Epithelial cell of proximal tubule (primary cell): ENCODE data around the gene RASL10A. TPM values are rescaled to one million over a fixed set of nuclear protein-coding genes. Genes with fewer than 3 reads are reported as not detected.

Source experiments
- DNase-seq: peaks from one replicate; pipeline ENCODE4 v3.0.0-alpha.2; 2011; ENCODE audit warnings: low read depth
- H3K4me3 ChIP-seq: 2 replicates; pipeline ENCODE4 v1.5.1; 2011; ENCODE audit warnings: low read depth, mild to moderate bottlenecking, low read length
- total RNA-seq: library from RNA; depleted of rRNA; stranded (reverse); fragments of >200 nt; gene quantifications from 2 replicates; pipeline ENCODE4 v1.2.3, GENCODE V29; 2015
- TF ChIP-seq, protein P1 (sequence below): conservative IDR thresholded peaks from 2 replicates; pipeline ENCODE4 v1.5.1; 2012; ENCODE audit warnings: low read depth, mild to moderate bottlenecking, low read length

RASL10A gene
- total RNA-seq, 1 donor from 2014 or later, result 0.12 TPM

DNA sequence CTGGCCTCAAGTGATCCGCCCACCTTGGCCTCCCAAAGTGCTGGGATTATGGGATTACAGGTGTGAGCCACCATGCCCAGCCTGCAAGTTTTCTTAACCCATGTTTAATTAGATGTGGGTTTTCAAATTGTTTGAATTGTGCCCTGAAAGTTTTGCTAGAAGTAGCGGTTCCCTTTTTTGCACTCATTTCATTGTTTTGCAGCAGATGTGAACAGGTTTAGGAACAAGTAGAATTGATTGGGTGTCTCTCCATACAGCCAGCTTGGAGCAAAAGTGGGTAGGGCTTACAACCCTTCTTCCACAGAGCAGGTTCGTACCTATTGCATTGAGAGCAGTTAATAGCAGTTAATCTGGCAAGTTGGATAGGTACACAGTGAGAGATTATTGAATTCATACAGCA lies 31.3 kb downstream of the RASL10A start:
- no peak overlapping the region for H3K4me3 ChIP-seq
- TF ChIP-seq, protein P1, sequence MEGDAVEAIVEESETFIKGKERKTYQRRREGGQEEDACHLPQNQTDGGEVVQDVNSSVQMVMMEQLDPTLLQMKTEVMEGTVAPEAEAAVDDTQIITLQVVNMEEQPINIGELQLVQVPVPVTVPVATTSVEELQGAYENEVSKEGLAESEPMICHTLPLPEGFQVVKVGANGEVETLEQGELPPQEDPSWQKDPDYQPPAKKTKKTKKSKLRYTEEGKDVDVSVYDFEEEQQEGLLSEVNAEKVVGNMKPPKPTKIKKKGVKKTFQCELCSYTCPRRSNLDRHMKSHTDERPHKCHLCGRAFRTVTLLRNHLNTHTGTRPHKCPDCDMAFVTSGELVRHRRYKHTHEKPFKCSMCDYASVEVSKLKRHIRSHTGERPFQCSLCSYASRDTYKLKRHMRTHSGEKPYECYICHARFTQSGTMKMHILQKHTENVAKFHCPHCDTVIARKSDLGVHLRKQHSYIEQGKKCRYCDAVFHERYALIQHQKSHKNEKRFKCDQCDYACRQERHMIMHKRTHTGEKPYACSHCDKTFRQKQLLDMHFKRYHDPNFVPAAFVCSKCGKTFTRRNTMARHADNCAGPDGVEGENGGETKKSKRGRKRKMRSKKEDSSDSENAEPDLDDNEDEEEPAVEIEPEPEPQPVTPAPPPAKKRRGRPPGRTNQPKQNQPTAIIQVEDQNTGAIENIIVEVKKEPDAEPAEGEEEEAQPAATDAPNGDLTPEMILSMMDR, result no peak
- DNase-seq, result no peak

DNA sequence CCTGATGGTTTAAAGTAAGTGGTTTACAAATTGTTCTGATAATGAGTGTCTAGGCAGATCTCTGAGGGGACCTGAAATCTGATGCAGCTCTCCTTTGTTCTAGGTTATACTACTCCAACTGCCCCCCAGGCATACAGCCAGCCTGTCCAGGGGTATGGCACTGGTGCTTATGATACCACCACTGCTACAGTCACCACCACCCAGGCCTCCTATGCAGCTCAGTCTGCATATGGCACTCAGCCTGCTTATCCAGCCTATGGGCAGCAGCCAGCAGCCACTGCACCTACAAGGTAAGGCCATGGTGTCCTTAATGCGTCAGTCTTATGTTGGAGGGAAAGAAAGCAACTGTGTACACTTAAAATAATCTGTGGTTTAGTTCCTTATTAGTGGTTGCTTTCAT lies 37.6 kb downstream of the RASL10A start:
- no peak overlapping the region for H3K4me3 ChIP-seq
- TF ChIP-seq, protein P1, result no peak
- no peak for DNase-seq

DNA sequence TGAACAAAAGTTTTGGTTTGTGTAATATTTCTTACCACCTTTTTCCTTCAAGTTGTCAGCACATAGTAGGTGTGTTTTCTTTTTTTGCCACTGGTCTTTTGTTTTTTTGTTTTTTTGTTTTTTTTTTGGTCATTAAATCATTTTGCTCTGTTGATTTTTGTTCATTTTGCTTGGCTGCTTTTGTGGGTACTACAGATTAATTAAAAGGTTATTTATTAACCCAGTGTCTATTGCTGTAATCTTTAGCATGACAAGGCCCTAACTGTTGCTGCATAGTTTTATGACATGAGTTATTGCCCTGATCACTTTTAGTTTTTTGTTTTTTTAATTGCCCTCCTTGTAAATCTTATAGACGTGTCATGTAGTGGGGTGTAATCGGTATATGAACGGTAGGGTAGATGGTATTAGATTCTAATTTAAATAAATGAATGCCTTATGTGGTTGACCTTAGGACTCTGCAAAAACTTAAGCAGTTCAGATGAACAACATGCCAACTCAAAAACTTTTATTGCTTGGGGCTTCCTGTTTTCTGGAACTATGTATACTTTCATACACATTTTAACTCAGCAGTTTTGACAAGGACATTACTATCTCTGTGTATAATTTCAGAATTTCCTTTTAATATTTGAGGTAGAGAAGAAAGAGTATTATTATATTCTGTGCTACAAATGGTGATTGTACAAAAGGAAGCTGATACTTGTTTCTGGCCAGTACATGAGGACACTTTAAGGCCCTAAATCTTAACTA lies 39.5 kb downstream of the RASL10A start:
- TF ChIP-seq, protein P1, result no peak
- no peak for DNase-seq
- no peak overlapping the region for H3K4me3 ChIP-seq

DNA sequence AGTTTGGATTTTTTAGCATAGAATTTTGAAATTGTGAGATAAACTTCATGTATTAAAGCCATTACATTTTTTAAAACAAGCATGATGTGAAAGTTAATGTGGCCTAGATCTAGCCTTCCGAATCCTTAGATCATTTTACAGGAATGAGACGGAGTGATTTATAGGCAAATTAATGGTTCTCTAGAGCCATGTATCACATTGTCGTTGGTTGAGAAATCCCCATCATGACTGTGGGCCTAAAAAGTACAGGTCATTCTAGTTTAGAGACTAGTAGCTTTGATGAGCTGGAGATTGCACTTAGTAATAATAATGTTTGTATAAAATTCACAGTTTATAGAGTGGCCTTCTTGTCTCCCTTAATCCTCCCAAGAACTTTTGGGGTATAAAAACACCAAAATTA lies 40.3 kb downstream of the RASL10A start:
- H3K4me3 ChIP-seq, result no peak overlapping the region
- TF ChIP-seq, protein P1, result no peak
- no peak for DNase-seq

DNA sequence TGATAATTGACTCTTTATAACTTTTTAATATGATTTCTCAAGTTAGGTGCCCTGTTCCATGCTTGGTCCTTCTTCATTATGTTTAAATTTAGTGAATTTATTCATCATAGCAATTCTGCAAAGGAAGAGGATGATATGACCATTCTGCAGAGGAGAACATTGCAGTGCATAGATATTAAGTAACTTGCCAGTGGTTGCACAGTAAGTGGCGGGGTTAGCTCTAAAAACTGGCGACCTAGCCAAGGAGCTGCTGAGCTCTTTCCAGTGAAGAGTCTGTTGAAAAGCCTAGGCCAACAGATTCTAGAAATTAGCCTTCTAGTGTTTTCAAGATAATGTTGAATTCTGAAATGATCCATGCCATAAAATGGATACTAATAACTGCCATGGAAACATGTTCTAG lies 42.9 kb downstream of the RASL10A start:
- TF ChIP-seq, protein P1, result no peak

DNA sequence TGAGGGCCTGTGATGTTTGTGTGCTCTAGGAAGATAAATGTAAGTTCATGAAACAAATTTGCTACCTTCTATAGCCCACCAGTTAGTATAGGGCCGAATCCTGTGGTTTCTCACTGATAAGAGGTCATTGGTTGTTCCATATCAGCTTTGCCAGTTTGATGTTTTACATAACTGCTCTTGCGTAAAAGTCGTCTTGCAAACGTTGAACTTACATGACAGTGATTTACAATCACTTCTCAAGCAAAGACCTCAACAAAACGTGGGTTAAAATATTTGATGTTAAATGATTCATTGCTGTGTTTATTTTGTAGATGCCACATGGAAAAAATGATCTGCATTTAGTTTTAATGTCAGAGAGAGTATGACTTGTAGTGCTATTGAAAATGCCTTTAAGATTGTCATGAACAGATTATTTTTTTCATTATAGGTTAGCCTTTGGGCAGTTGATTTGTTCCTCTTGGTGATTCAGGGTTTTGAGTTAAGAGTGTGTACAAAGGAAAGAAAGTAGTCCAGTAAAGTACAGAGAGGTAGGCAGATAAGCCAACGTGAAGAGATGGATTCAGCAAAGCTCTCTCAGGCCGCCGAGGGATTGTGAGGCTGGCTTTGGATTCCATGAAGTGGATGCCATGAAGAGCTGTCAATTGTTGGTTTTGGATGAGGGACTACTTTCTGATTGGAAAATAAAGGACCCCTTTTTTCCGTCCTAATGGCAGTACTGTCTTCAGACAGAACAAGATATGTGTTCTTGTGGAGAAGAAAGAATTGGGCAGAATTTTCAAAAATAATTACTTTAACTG lies 44.8 kb downstream of the RASL10A start:
- DNase-seq, result no peak
- H3K4me3 ChIP-seq, result peak overlapping the region; percentile 79
- TF ChIP-seq, protein P1, result no peak

More for the DNA sequence above, 42.9 kb downstream of the RASL10A start:
- H3K4me3 ChIP-seq, result no peak overlapping the region
- DNase-seq, result no peak
